ENCODE data around the gene FTO. TPM values are rescaled to one million over a fixed set of nuclear protein-coding genes. Genes with fewer than 3 reads are reported as not detected.
A peak's percentile ranks its signal among the peaks of the same experiment; 100 is the strongest.

FTO gene
- total and polyA plus RNA-seq, 12 donors = 17.8 to 310 (median 156) TPM

DNA sequence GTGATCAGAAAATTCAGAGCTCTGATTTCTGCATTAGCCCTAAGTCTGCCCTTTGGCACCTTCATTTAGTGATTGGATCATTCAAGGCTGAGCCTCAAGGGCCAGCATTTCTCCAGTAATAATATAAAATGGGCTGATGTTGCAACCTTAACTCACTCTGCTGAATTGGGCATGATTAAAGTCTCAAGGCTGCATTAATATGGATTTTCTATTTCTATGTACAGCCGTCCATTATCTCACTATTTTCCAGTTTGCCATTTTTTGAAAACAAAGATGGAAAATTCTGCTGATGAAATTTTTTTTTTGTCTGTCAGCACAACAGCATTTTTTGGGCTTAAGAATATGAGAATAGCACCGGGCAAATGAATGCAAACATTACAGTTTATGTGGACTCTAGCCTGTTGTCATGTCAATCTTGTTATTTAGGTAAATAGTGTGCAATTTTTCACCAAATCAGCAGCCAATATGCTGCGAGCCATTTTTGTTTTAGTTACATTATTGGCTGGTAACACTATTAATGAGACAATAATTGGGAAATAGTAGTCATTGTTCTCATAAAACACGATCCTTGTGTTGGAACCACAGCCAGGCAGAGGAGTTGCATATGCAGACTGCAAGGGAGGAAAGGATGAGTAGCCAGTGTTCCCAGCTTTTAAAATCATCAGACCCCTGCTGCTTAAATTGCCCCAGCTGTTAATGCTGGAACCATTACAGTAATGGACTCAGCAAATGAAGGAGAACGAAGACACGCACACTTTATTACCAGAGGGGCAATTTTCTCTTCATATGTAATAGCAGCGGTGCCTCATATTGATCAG, 10.5 kb downstream of the FTO start:
- intact Hi-C loops (cut with DNase I) = no loop called here
- H3K4me1 ChIP-seq (replicated peaks in 1 of 2) = peaks cover 30 to 65% of the 10 kb centered on the region in 2 donors
- 62 to 73% (median 69%) methylated on average over 7 of the region's 7 CpGs for WGBS, 4 donors

DNA sequence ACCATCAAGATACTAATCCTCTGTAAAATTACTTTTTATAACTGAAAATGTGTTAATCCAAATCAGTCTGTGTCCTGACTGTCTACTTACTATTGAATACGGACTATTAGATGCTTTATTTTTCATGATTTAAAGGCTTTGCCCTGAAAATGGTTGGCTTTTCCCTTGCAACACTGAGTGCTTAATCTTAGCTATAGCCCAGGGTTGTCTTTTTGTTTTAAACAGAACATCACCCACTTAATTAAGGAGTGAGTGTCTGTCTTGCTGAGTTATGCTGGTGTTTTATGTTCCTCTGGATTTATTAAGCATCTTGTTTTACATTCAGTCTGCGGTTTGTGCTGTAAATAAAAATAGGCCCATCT, 11.0 kb downstream of the FTO start:
- H3K27ac ChIP-seq = peak overlapping the region in 2 of 5 donors; percentile 60 to 62
- 71 to 82% (median 76%) methylated on average over 2 of the region's 2 CpGs for WGBS, 4 donors
- H3K4me1 ChIP-seq (replicated peaks in 1 of 2) = peaks cover 30 to 71% of the 10 kb centered on the region in 2 donors

More for the DNA sequence above, 10.5 kb downstream of the FTO start:
- Histone ChIP-seq H3K4me3 (no peak overlapping the region), H3K27ac (peak overlapping the region in 4 of 5 donors; percentile 4 to 62 (median 40)), H3K9me3 (replicated peaks in 1 of 3) (no peaks in the 10 kb centered on the region), H3K36me3 (replicated peaks in 1 of 2) (no peaks in the 10 kb centered on the region), H3K27me3 (no peaks in the 10 kb centered on the region)
- DNase-seq = peak in 2 of 7 donors; percentile 33 to 37
- no peak for TF ChIP-seq POLR2A (IDR thresholded peaks at IDR 0.05)
- TF ChIP-seq, protein P1, sequence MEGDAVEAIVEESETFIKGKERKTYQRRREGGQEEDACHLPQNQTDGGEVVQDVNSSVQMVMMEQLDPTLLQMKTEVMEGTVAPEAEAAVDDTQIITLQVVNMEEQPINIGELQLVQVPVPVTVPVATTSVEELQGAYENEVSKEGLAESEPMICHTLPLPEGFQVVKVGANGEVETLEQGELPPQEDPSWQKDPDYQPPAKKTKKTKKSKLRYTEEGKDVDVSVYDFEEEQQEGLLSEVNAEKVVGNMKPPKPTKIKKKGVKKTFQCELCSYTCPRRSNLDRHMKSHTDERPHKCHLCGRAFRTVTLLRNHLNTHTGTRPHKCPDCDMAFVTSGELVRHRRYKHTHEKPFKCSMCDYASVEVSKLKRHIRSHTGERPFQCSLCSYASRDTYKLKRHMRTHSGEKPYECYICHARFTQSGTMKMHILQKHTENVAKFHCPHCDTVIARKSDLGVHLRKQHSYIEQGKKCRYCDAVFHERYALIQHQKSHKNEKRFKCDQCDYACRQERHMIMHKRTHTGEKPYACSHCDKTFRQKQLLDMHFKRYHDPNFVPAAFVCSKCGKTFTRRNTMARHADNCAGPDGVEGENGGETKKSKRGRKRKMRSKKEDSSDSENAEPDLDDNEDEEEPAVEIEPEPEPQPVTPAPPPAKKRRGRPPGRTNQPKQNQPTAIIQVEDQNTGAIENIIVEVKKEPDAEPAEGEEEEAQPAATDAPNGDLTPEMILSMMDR (IDR thresholded peaks at IDR 0.05) = no peak

DNA sequence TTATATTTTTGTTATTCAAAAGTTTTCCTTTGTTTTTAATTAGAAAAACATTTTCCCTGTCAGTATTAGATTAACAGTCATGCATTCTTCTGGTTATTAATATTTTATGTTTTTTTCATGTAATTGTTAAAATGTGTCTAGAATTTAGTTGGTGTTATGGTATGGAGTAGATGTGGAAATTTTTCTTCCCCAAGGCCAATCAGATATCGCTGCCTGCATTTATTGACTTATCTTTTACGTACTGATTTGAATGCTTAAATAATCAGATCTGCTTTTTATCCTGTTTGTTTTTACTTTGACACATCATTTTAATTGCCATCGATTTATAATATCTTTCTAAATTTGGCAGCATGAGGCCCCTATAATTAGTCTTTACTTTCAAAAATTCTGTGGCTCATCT, 13.6 kb downstream of the FTO start:
- TF ChIP-seq, protein P1 (IDR thresholded peaks at IDR 0.05) = no peak
- Histone ChIP-seq H3K27me3 (no peaks in the 10 kb centered on the region), H3K9me3 (replicated peaks in 1 of 3) (no peaks in the 10 kb centered on the region), H3K4me1 (replicated peaks in 1 of 2) (peaks cover 30 to 68% of the 10 kb centered on the region in 2 donors), H3K27ac (no peak overlapping the region), H3K36me3 (replicated peaks in 1 of 2) (no peaks in the 10 kb centered on the region), H3K4me3 (no peak overlapping the region)
- no peak for DNase-seq
- 49 to 65% (median 52%) methylated on average over 3 of the region's 3 CpGs for WGBS, 4 donors
- intact Hi-C loops (cut with DNase I) = no loop called here

More for the DNA sequence above, 11.0 kb downstream of the FTO start:
- no peaks in the 10 kb centered on the region for H3K27me3 ChIP-seq
- no peak for DNase-seq
- H3K36me3 ChIP-seq (replicated peaks in 1 of 2) = no peaks in the 10 kb centered on the region
- intact Hi-C loops (cut with DNase I) = no loop called here
- TF ChIP-seq, protein P1 (IDR thresholded peaks at IDR 0.05) = no peak
- TF ChIP-seq POLR2A (IDR thresholded peaks at IDR 0.05) = no peak
- no peak overlapping the region for H3K4me3 ChIP-seq
- H3K9me3 ChIP-seq (replicated peaks in 1 of 3) = no peaks in the 10 kb centered on the region

DNA sequence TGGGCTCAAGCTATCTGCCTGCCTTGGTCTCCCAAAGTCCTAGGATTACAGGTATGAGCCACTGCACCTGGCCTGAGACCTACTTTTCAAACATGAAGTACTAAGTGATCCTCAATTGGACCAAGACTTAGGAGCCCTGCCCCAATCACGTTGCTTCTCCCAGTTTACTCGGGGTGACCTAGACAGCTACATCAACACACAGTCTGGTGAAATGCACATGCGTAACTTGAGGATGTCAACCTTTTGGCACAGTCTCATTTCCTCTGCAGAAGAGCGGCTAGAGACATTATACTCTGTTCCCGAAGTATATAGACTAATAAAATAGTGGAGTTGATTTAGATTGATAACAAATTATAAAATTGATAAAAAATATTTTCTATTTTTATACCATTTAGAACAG, 17.1 kb downstream of the FTO start:
- intact Hi-C loops (cut with DNase I) = no loop called here
- WGBS, 4 donors = 87 to 94% (median 91%) methylated on average over 5 of the region's 5 CpGs
- no peaks in the 10 kb centered on the region for H3K9me3 ChIP-seq (replicated peaks in 1 of 3)

More for the DNA sequence above, 17.1 kb downstream of the FTO start:
- Histone ChIP-seq H3K27me3 (no peaks in the 10 kb centered on the region), H3K4me1 (replicated peaks in 1 of 2) (peaks cover 0 to 40% of the 10 kb centered on the region in 2 donors), H3K4me3 (no peak overlapping the region), H3K27ac (no peak overlapping the region), H3K36me3 (replicated peaks in 1 of 2) (no peaks in the 10 kb centered on the region)
- TF ChIP-seq, protein P1 (IDR thresholded peaks at IDR 0.05) = no peak
- DNase-seq = no peak

Measured in adrenal gland (tissue), 12 donors.